NOMO-1 treated with DMSO at 0.1 percent for 48 hours (cell line): ENCODE measurements around the gene IMMP2L.
"Not testable (repeated sequence)": the region's sequence is repeated elsewhere in the genome, so short reads cannot be mapped to it uniquely, and the experiment has no call there.

ENCODE experiments used
- DNase-seq: peaks from one replicate; lab custom pipeline; 2025; ENCODE audit not compliant: unreplicated experiment; lab: John Stamatoyannopoulos, UW

Gene IMMP2L

GRCh38 chr7:111089822-111090426 is 472.4 kb downstream of the IMMP2L start:
- DNase-seq: peak; percentile 15

GRCh38 chr7:111088328-111088727 is 474.0 kb downstream of the IMMP2L start:
- no peak for DNase-seq

GRCh38 chr7:111086532-111086931 is 475.8 kb downstream of the IMMP2L start:
- no peak for DNase-seq

GRCh38 chr7:111085356-111085755 is 476.9 kb downstream of the IMMP2L start:
- DNase-seq: no peak

GRCh38 chr7:111083413-111083812 is 478.9 kb downstream of the IMMP2L start:
- peak; percentile 67 for DNase-seq

GRCh38 chr7:111082351-111082750 is 479.9 kb downstream of the IMMP2L start:
- DNase-seq: no peak

- DNase-seq: no peak
Observed at GRCh38 chr7:111081546-111082267, 480.6 kb downstream of the IMMP2L start.

GRCh38 chr7:111080495-111081105 is 481.7 kb downstream of the IMMP2L start:
- no peak for DNase-seq

- DNase-seq: no peak
Observed at GRCh38 chr7:111077001-111077400, 485.3 kb downstream of the IMMP2L start.

- no peak for DNase-seq
Observed at GRCh38 chr7:111076205-111076604, 486.1 kb downstream of the IMMP2L start.

- DNase-seq: no peak
Observed at GRCh38 chr7:111075498-111075897, 486.8 kb downstream of the IMMP2L start.

- DNase-seq: no peak
Observed at GRCh38 chr7:111074748-111075146, 487.5 kb downstream of the IMMP2L start.

GRCh38 chr7:111074071-111074747 is 488.1 kb downstream of the IMMP2L start:
- DNase-seq: peak; percentile 0

GRCh38 chr7:111072658-111073057 is 489.6 kb downstream of the IMMP2L start:
- not testable (repeated sequence) for DNase-seq

- DNase-seq: no peak
Observed at GRCh38 chr7:111071556-111071955, 490.7 kb downstream of the IMMP2L start.

- DNase-seq: no peak
Observed at GRCh38 chr7:111068618-111069017, 493.7 kb downstream of the IMMP2L start.

- no peak for DNase-seq
Observed at GRCh38 chr7:111067682-111068081, 494.6 kb downstream of the IMMP2L start.

- no peak for DNase-seq
Observed at GRCh38 chr7:111067251-111067650, 495.0 kb downstream of the IMMP2L start.

GRCh38 chr7:111063166-111063565 is 499.1 kb downstream of the IMMP2L start:
- DNase-seq: no peak

- no peak for DNase-seq
Observed at GRCh38 chr7:111059833-111060232, 502.5 kb downstream of the IMMP2L start.

- DNase-seq: no peak
Observed at GRCh38 chr7:111057066-111057465, 505.2 kb downstream of the IMMP2L start.

- DNase-seq: no peak
Observed at GRCh38 chr7:111056371-111056770, 505.9 kb downstream of the IMMP2L start.
